HG03520 (cell line): ENCODE measurements around the gene GDI1.
A peak's percentile ranks its signal among the peaks of the same experiment; 100 is the strongest.

Experiments
- ATAC-seq: cut with Tn5 transposase; IDR thresholded peaks from one replicate; pipeline ENCODE4 v1.9.1; 2021; ENCODE audit warnings: mild to moderate bottlenecking, moderate library complexity; ENCODE audit not compliant: unreplicated experiment

GDI1 gene

DNA sequence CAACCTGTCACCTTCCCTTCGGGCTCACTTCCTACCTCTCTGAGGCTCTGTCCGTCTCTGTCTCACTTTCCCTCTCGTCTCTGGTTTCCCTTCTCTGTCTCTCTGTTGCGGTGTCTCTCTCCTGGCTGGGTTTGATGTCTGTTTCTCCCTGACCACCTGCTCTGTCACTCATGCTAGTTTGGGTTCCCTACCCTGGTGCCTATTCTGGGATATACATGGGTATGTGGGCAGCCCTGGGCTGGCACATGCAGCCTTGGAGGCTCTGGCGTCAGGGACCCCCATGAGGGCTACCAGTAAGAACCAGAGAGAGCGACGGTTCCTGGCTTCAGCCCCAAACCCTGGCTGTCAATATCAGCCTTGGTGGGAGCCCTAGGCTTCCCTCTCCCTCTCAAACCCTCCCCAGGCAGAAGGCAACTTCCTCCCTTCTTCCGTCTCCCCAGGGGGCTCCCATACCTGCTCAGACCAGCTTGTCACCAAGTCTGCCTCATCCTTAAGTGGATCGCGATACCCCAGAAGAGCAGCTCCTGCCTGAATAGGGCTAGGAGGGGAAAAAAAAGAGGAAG is 28.2 kb upstream of the GDI1 start:
- no peak for ATAC-seq

DNA sequence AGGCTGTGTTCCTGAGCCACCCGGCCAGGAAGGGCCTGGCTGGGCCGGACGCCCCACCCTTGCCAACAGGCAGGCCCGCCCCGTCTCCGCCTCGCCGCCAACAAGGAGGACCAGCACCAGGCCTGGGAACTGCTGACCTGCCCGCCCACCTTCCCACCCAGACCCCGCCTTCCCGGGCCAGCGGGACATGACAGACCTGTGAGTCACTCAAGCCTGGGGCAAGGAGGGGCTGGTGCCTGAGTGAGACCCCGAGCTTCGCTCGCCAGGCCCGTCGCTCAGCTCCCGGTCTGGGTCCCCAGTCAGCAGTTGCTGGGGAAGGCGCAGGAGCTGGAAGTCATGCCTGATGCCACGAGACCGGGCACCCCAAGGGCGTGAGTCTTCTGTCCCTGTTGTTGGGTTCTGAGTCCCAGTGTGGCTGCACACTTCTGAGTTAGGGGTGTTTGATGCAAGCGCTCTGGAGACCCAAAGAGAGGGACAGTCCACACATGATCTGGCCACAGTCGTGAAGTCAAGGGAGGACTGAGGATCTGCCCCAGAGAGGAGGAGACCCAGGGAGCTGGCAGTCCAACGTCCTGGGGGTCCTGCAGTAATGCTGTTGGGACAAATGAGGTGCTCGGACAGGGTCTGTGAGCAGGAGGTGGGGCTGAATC is 27.6 kb upstream of the GDI1 start, which contains the start of gene DNASE1L1:
TSS of gene DNASE1L1 (minus strand) at position 33 of the 650 bp plus-strand sequence. CDS start 3,686 bp downstream, outside the sequence.
- ATAC-seq = no peak

DNA sequence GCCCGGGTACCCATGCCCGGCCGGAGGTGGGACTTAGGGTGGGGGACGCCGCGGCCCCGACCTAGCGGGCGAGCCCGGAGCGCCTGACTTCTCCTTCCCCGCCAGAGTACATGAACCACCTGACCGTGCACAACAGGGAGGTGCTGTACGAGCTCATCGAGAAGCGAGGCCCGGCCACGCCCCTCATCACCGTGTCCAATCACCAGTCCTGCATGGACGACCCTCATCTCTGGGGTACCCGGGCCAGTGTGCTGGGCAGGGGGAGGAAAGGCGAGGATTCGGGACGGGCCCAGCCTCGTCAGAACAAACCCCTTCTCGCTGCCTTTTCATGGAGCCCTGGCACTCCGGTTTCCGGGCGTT is 25.0 kb upstream of the GDI1 start:
- no peak for ATAC-seq

DNA sequence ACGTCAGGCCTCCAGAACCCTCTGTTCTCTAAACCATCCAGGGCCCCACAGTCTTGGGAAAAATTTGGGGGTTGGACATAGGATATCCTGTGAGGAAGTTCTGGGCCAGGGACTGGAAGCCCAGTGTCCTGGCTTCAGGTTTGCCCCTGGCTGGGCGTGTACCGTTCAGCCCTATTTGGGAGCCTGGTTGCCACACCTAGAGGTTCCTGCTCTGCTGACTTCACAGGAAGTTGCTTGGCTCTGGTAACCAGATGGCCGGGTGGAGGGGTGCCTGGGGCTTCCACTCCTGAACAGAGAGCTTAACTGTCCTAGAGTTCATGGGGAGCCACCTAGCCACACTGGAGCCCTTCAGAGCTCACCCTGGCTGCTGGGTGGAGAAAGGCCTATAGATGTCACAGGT is 24.5 kb upstream of the GDI1 start:
- no peak for ATAC-seq

DNA sequence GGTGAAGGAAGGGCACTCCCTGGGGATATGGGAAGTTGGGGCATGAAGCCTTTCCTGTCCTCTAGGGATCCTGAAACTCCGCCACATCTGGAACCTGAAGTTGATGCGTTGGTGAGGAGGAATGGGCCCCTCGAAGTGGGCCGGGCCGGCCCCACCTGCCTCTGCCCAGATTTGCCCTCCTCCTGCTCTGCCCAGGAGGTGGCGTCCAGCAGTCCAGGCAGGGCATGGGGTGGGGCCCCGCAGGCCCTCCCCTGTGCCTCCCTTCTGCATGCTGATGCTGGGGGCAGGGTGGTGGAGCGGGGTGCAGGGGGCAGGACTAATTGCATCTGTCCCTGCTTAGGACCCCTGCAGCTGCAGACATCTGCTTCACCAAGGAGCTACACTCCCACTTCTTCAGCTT is 23.8 kb upstream of the GDI1 start:
- no peak for ATAC-seq

DNA sequence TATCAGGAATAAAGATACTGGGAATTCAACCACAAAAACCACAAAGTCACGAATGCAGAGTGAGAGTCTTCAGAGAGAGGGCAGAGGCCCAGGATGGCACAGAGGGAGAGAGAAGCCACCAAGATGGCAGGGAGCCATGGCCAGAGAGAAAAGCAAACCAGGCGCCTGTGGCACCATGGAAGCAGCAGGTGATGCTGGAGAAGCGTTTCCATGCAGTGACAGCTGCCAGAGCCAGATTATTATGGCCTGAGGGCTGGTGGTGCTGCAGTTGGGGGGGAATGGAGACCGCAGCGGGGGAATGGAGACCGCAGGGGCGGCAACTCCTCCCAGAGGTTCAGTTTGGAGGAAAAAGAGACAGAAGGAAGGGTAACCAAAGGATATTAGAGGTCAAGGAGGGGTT is 19.8 kb upstream of the GDI1 start:
- ATAC-seq = no peak

DNA sequence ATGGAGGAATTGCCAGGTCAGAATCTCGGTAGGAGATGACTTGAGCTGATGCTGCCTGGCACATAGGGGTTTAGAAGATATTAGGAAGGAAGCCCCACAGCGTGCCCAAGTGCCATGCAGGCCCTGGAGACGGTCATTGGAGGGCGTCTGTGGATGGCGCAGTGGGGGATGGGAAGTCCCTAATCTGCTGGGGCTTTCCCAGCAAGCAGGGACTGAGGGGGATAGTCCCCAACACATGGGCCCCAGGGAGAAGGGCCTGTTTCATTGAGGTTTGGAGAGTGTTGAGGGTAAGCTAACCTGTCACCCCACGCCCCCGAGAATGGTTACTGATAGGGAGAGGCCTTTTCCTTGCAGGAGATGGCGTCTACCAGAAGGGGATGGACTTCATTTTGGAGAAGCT is 17.8 kb upstream of the GDI1 start:
- ATAC-seq = no peak

DNA sequence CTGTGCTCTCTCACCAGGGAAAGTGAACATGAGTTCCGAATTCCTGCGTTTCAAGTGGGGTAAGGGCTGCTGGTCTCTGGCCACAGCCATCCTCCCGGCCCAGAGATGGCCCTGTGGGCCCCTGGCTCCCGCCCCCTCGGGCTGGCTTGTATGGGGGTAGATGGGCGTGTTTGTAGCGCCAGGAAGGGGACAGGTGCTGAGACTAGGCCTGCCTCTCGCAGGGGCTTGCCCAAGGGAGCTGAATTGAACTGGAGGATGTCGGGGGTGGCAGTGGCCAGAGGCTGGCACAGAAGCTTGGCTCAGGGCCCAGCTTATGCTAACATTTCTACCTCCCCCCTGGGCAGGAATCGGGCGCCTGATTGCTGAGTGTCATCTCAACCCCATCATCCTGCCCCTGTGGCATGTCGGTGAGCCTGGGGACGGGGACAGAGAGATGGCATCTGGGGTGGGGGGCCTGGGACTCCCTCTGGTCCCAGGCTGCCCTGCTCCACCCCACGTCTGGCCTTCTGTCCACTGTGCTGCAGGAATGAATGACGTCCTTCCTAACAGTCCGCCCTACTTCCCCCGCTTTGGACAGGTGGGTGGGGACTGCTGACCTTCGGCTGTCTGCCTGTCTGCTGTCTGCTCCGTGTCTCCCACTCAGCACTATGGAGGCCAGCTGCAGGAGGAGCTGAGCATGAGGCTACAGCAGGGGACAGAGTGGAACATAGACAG is 17.1 kb upstream of the GDI1 start:
- ATAC-seq = no peak

DNA sequence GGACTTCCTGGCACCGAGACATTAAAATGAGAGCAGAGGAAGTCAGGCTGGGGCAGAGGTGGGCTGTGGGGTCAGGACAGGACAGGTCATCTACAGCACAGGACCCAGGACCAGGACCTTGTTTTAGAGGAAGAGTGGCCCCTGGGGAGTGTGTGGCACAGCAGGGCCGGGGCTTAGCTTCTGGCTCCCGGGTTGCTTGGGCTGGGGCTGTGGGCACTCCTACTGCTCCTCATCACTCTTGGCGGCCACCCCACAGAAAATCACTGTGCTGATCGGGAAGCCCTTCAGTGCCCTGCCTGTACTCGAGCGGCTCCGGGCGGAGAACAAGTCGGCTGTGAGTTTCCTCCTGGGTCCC is 16.6 kb upstream of the GDI1 start:
- ATAC-seq = no peak

DNA sequence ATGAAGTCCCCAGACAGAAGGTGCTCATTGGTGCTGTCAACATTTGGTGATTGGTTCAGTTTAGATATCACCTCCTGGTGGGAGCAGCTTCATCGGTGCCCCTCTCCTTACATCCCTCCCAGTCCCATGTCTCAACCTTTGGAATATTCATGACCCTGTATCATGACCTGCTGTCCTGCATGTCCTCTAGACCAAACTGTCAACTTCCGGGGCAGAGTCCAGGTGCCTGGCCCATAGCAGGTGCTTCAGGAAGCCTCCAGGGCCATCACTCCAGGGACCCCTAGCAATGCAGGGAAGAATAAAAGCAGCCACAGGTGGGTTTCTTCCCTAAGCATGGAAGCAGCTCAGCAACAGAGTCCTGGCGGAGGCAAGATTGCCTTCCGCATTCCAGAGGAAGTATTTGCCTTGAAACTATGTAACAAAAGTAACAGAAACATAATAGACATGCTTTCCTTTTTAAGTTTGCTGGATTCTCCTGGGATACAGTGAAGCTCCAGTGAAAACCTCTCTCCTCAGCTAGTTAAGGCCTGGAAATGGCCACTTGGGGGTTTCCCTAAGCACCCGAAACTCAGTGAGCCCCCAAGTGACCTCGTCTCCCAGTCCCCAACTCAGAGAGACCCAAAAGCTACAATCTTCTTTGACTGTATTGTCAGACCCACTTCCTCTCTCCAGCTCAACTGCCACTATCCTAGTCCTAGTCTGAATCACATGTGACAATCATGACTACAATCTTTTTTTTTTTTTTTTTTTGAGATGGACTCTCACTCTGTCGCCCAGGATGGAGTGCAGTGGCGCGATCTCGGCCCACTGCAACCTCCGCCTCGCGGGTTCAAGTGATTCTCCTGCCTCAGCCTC is 9.8 kb upstream of the GDI1 start:
- ATAC-seq = no peak

DNA sequence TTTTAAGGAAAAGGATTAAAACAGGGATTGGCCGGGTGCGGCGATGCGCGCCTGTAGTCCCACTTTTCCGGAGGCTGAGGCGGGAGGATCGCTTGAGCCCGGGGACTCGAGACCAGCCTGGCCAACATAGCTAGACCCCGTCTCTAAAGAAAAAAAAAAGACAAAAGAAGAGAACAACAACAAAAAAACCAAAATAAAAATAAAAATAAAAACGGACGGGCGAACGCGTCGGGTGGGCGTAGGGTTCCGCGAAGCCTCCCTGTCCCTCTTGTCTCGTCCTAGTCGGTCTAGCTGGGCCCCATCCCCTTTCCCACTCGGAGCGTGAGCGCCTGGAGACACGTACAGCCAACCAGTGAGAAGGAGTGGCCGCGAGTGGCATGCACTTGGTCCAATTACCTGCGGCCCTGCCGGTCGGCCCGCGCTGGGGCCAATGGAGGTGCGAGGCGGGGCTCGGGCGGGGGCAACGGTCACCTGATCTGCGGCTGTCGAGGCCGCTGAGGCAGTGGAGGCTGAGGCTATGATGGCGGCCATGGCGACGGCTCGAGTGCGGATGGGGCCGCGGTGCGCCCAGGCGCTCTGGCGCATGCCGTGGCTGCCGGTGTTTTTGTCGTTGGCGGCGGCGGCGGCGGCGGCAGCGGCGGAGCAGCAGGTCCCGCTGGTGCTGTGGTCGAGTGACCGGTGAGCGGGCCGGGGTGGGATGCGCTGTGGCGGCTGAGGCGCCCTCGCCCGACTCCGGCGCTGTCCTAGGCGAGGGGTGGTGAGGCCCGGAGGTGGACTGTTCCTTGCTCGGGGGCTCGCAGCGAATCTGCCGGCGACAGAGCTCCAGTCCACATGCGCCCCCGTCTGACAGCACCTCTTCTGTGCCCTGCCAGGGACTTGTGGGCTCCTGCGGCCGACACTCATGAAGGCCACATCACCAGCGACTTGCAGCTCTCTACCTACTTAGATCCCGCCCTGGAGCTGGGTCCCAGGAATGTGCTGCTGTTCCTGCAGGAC is 8.5 kb upstream of the GDI1 start, which contains the start of gene ATP6AP1:
TSS of gene ATP6AP1 (plus strand) at position 502 of the 996 bp plus-strand sequence. CDS start at position 518, 16 bp downstream.
- peak; percentile 97 for ATAC-seq

DNA sequence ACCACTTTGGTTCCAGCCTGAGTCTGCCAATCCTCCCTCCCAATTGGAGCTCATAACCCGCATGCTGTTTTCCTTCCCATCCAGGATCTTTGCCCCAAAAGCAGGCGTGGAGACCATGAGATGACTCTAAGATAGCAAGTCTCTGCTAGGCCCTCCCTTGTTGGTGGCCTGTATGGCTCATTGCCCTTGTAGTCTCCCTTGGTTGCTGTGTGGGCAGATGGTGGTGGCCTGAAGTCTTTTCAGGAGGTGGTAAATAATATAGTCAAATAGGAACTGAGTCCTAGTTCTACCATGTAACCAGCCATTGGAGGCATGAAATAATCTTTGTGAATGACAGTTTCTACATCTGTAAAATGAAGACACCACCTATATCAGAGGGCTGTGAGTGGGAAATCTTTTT is 7.2 kb upstream of the GDI1 start:
- no peak for ATAC-seq

DNA sequence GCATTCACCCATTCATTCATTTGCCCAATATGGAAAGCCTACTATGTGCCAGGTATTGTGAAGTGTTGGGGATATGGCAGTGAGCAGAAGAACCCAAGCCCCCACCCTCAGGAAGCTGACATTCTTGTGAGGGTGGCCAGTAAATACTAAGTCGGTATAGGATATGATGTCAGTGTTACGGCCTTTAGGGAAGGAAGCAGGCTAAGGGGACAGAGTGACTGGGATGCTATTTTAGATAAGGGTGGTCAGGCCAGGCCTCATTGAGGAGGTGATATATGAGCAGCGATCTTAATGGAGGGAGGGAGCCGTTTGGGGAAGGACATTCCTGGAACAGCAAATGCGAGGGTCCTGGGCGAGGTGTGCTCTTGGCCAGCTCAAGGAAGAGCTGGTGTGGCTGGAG is 6.5 kb upstream of the GDI1 start:
- no peak for ATAC-seq

DNA sequence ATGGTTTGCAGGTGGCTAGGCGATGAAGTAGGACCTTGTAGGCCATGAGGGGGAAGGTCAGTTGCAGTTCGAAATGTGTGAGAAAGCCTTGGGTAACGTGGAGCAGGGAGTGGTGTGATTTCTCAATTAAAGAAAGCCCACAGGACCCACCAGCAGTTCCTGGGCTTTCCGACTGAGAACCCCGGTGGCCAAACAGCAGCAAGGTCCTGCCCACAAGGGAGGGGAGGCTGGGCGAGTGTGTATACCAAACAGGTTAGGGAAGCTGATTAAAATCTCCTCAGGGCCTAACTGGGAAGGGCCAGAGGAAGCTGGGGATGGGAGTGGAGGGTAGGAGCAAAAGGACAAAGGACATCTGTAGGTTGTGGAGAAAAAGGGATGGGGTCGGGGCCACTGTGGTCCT is 6.0 kb upstream of the GDI1 start:
- no peak for ATAC-seq

DNA sequence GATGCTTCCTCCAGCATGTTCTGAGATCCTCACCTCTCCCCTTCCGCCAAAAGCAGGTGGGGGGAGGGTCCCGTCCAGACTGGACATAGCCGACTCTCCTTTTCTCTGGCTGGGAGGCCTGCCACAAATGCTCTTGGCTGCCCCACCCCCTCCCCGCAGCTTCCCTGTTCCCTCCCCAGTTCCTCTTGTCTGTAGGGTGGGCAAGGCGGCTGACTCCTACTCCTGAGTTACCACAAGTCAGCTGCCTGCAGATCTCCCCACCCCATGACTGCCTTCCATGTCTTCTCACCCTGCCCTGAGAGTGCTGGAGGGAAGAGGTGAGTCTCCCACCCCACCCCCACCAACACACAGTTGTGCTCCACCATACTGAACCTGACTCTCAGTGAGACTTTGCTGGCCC is 5.6 kb upstream of the GDI1 start:
- ATAC-seq = no peak

DNA sequence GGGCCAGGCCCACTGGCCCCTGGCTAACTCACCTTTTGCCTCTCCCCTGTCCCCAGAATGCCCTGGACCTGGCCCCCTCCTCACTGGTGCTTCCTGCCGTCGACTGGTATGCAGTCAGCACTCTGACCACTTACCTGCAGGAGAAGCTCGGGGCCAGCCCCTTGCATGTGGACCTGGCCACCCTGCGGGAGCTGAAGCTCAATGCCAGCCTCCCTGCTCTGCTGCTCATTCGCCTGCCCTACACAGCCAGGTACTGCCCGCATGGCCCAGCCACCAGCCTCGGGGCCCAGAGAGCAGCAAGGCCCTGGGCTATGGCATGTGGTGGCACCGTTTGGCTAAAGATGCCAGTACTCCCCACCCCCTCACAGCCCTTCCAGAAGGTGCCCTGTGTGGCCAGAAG is 4.7 kb upstream of the GDI1 start:
- no peak for ATAC-seq

DNA sequence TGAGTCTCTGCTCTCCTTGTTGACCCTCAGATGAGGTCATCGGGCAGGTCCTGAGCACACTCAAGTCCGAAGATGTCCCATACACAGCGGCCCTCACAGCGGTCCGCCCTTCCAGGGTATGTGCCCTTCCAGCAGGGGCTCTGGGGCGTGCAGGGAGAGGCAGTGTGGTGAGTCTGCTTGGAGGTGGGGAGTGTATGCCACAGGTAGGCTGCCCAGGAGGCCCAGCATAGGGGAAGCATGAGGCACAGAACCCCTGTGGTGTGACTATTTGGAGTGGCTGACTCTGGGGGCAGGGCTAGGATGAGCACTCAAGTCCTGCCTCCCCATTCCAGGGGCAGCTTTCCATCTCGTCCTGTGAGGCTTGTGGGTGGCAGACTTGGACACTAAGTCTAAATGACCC is 3.3 kb upstream of the GDI1 start:
- no peak for ATAC-seq

DNA sequence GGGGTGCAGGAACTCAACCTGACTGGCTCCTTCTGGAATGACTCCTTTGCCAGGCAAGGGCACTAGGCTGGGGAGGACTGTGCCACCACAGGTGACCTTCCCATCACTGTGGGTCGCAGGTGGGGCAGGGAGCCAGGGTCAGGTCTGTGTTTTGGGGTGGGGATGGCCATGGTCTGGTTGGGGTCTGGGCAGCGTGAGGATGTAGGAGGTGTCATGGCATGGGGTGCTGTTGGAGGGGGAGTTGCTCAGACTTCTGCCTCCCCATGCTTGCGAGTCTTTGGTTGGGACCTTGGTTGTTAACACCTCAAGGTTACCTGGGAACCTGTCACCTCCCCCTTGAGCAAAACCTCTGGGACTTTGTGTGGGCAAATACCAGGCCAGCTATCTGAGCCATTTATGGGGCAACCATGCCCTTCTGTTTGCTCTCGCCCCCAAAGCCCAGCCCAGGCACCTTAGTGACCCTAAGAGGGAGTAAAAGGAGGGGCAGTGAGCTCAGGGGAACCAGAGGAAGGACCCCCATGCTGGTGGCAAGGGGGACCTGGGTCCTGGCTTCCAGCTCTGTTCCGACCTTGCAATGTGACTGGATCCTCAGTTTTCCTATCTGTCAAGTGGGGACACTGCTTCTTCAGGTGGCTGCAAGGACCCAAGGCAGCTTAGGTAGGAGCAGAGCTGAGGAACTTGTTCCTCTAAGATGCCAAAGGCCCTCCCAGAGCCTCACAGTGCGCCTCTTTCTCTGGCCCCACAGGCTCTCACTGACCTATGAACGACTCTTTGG is 2.4 kb upstream of the GDI1 start:
- no peak for ATAC-seq

DNA sequence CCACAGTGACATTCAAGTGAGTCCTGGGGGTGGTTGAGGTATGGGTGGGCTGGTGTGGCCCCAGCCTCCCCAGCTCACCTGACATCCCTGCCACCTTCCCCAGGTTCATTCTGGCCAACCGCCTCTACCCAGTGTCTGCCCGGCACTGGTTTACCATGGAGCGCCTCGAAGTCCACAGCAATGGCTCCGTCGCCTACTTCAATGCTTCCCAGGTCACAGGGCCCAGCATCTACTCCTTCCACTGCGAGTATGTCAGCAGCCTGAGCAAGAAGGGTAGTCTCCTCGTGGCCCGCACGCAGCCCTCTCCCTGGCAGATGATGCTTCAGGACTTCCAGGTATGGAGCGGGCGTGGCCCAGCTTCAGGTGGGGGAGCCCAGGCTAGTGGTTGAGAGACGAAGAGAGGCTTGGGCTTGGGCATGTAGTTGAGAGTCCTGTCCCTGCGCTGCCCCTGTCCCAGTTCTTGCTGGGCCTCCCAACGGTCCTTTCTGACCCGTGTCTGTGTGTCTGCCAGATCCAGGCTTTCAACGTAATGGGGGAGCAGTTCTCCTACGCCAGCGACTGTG is 1.7 kb upstream of the GDI1 start:
- ATAC-seq = no peak
